ENCODE data around the gene TTF2. TPM values are rescaled to one million over a fixed set of nuclear protein-coding genes. Genes with fewer than 3 reads are reported as not detected.

The TTF2 gene
- total RNA-seq, 4 donors from 2014 or later = 12.9 to 37.5 (median 19.3) TPM

DNA sequence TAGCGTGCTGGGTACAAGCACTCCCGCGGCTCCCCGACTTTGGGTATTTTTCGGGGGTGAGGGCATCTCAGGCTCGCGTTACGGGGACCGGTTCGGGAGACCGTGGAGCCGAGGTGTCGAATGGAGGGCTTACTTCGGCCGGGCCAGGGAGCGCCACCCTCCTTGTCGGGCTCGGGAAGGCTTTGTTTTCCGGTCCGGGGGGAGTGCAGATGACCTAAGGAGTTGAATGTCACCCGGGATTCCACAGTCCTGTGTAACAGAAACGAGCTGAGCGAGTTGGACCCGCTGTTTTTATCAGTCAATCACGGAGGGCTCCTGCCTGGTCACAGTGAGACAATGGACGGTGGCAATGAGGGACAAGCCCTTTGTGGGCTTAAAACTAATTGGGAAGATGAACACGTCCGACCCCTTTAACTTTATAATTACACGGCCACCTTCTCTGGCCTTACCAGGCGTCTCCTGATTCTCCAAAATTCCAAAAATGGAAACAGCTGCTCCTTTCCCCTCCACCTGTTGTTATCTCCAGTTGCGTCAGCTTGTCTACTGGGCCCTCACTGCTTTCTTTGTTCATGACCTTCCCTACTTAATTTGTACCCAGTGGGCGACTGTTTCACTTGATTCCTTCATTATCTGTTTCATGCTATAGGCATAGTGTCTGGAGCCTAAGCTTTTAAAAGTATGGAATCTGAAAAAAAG is 62.4 kb downstream of the TTF2 start:
- H3K4me3 ChIP-seq = peak overlapping the region; percentile 60 to 78 (median 70)
- H3K27me3 ChIP-seq = no peaks in the 10 kb centered on the region
- H3K4me1 ChIP-seq = peaks cover 0 to 16% (median 6%) of the 10 kb centered on the region in 4 donors
- no peak for TF ChIP-seq EP300 (IDR thresholded peaks at IDR 0.05)
- TF ChIP-seq, protein P1, sequence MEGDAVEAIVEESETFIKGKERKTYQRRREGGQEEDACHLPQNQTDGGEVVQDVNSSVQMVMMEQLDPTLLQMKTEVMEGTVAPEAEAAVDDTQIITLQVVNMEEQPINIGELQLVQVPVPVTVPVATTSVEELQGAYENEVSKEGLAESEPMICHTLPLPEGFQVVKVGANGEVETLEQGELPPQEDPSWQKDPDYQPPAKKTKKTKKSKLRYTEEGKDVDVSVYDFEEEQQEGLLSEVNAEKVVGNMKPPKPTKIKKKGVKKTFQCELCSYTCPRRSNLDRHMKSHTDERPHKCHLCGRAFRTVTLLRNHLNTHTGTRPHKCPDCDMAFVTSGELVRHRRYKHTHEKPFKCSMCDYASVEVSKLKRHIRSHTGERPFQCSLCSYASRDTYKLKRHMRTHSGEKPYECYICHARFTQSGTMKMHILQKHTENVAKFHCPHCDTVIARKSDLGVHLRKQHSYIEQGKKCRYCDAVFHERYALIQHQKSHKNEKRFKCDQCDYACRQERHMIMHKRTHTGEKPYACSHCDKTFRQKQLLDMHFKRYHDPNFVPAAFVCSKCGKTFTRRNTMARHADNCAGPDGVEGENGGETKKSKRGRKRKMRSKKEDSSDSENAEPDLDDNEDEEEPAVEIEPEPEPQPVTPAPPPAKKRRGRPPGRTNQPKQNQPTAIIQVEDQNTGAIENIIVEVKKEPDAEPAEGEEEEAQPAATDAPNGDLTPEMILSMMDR (IDR thresholded peaks at IDR 0.05) = peak in 3 of 5 experiments; percentile 2 to 11 (median 6)
- no peaks in the 10 kb centered on the region for H3K9me3 ChIP-seq
- H3K27ac ChIP-seq = peak overlapping the region; percentile 76 to 91 (median 83)
- no peak for DNase-seq (ENCODE audit: low spot score in 2 of 2)
- WGBS, 2 donors = 28 to 47% methylated on average over 17 to 32 of the region's 32 CpGs
- H3K36me3 ChIP-seq = peaks cover 0 to 10% (median 0%) of the 10 kb centered on the region in 3 donors

DNA sequence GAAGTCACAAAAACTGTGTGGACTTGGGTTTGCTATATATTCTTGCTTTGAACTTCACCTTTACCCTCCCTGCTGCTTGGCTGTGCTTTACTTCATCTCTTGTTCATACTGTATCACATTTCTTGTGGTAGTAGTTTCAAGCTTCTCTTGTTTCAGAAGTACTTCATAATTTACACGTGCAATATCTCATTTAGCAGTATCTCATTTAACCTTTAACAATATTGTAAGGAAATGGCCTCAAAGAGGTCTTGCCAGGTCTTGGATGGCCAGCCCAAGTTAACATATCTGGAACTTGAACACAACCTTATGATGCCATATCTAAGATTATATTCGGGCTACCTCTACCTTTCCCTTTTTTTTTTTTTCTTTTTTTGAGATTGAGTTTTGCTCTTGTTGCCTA is 63.1 kb downstream of the TTF2 start:
- WGBS, 2 donors = 96 to 98% methylated on average over 2 of the region's 2 CpGs

DNA sequence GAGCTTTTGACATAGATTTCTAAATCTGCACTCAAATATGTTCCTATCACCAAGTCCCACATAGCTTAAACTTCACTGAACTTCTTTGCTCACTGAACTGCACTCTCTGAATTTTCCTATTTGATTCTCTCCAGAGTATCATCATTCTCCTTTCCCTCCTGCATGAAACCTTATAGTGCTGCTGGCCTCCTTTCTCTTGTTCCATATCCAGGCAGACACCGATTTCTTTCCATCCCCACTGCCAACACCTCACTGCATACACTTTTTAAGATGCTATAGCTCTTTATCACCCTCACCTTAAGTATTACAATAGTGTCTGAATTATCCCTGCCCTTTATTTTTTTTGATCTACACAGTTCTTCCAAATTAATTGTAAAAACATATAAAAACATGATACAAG is 64.5 kb downstream of the TTF2 start:
- no peak for DNase-seq (ENCODE audit: low spot score in 2 of 2)
- H3K4me3 ChIP-seq = no peak overlapping the region
- no peak for TF ChIP-seq EP300 (IDR thresholded peaks at IDR 0.05)
- no peak for TF ChIP-seq POLR2A (IDR thresholded peaks at IDR 0.05)
- TF ChIP-seq, protein P1 (IDR thresholded peaks at IDR 0.05) = no peak
- no peaks in the 10 kb centered on the region for H3K36me3 ChIP-seq
- WGBS, 2 donors = 79 to 82% methylated on average over 1 of the region's 1 CpG
- no peaks in the 10 kb centered on the region for H3K27me3 ChIP-seq
- H3K4me1 ChIP-seq = peaks cover 0 to 24% (median 8%) of the 10 kb centered on the region in 4 donors
- no peaks in the 10 kb centered on the region for H3K9me3 ChIP-seq
- no peak overlapping the region for H3K27ac ChIP-seq

More for the DNA sequence above, 63.1 kb downstream of the TTF2 start:
- Histone ChIP-seq H3K4me3 (no peak overlapping the region), H3K36me3 (peaks cover 0 to 2% (median 0%) of the 10 kb centered on the region in 3 donors), H3K27me3 (no peaks in the 10 kb centered on the region), H3K4me1 (peaks cover 0 to 18% (median 7%) of the 10 kb centered on the region in 4 donors), H3K27ac (no peak overlapping the region), H3K9me3 (no peaks in the 10 kb centered on the region)
- DNase-seq (ENCODE audit: low spot score in 2 of 2) = no peak
- TF ChIP-seq, protein P1 (IDR thresholded peaks at IDR 0.05) = no peak
- TF ChIP-seq EP300 (IDR thresholded peaks at IDR 0.05) = no peak
- no peak for TF ChIP-seq POLR2A (IDR thresholded peaks at IDR 0.05)

DNA sequence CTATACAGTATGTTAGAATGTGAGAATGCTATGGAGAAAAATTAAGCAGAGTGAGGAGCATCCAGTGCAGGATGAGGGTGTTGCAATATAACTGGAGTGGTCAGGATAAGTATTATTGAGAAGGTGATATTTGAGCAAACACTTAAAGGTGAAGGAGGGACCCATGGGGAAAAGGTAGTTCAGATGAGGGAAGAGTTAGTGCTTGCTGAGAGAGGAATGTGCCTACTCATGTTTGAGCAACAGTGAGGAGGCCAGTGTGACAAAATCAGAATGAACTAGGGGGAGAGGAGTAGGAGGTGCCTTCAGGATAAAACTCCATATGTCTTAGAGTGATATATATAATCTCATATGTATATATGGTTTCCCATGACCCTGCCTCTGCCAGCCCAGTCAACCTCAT is 67.7 kb downstream of the TTF2 start:
- DNase-seq (ENCODE audit: low spot score in 2 of 2) = no peak
- H3K4me1 ChIP-seq = peaks cover 0 to 8% (median 2%) of the 10 kb centered on the region in 4 donors
- no peaks in the 10 kb centered on the region for H3K36me3 ChIP-seq
- H3K27me3 ChIP-seq = no peaks in the 10 kb centered on the region
- TF ChIP-seq, protein P1 (IDR thresholded peaks at IDR 0.05) = no peak
- TF ChIP-seq EP300 (IDR thresholded peaks at IDR 0.05) = no peak
- TF ChIP-seq POLR2A (IDR thresholded peaks at IDR 0.05) = no peak
- no peaks in the 10 kb centered on the region for H3K9me3 ChIP-seq
- peak overlapping the region in 1 of 4 donors; percentile 32 for H3K27ac ChIP-seq
- H3K4me3 ChIP-seq = no peak overlapping the region

DNA sequence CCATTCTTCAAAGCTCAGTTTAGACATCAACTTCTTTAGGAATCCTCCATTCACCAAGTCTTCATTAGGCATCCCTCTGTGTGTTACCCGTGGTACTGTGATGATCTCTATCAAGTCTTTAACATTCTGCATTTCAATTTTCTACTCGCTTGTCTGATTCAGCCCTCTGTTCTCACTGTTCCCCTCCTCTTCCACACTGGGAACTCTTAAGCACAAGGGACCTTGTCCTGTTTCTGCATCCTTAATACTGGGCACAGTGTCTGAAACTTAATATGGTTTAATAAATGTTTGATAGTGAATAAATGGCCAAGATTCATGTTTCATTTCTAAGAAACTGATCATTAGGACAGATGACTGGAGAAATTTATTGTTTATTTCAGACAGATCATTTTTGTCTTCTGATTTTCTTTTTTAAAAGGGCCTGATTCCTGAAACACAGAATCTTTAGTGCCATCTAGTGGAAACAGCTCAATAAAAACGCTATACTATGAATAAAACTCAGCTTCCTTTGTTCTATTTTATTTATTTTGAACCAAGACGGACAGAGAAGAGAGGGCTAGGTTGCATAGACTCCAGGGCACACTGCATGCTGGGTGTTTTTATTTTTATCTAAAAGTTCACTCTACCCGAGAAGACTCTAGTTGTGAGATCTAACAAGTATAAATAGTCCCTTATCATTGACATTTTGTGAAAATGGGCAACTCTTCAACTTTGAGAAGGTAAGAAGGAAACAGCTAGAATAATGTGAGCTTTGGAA is 68.4 kb downstream of the TTF2 start:
- WGBS, 2 donors = 18 to 19% methylated on average over 5 of the region's 5 CpGs
- TF ChIP-seq, protein P1 (IDR thresholded peaks at IDR 0.05) = peak in 4 of 5 experiments; percentile 41 to 56 (median 48)
- no peak for TF ChIP-seq EP300 (IDR thresholded peaks at IDR 0.05)
- H3K36me3 ChIP-seq = no peaks in the 10 kb centered on the region
- DNase-seq (ENCODE audit: low spot score in 2 of 2) = no peak
- no peaks in the 10 kb centered on the region for H3K27me3 ChIP-seq
- peaks cover 0 to 8% (median 2%) of the 10 kb centered on the region in 4 donors for H3K4me1 ChIP-seq
- H3K27ac ChIP-seq = peak overlapping the region in 2 of 4 donors; percentile 32 to 39
- no peaks in the 10 kb centered on the region for H3K9me3 ChIP-seq
- no peak overlapping the region for H3K4me3 ChIP-seq
